ENCODE data around the gene CACNG6. TPM values are rescaled to one million over a fixed set of nuclear protein-coding genes. Genes with fewer than 3 reads are reported as not detected.

CACNG6 gene
- total and polyA plus RNA-seq, 12 donors = not detected

GRCh38 chr19:53978975-53979801, 12.2 kb upstream of the CACNG6 start:
- intact Hi-C loops (cut with DNase I) = loop anchor here in 1 of 10 donors (10.0 kb wide), 1 partner anchor 126 kb away; the partner anchor contains the start of genes NDUFA3 and OSCAR
- Histone ChIP-seq H3K4me3 (peak overlapping the region in 8 of 10 donors; percentile 11 to 53 (median 40)), H3K27me3 (peaks cover 11 to 91% (median 73%) of the 10 kb centered on the region in 7 donors), H3K27ac (no peak overlapping the region), H3K9me3 (no peaks in the 10 kb centered on the region), H3K36me3 (no peaks in the 10 kb centered on the region), H3K4me1 (peaks cover 4 to 39% (median 22%) of the 10 kb centered on the region in 9 donors)
- 4 to 8% methylated on average over 19 of the region's 19 CpGs for WGBS, 2 donors
- DNase-seq = no peak
- TF ChIP-seq, protein P1, sequence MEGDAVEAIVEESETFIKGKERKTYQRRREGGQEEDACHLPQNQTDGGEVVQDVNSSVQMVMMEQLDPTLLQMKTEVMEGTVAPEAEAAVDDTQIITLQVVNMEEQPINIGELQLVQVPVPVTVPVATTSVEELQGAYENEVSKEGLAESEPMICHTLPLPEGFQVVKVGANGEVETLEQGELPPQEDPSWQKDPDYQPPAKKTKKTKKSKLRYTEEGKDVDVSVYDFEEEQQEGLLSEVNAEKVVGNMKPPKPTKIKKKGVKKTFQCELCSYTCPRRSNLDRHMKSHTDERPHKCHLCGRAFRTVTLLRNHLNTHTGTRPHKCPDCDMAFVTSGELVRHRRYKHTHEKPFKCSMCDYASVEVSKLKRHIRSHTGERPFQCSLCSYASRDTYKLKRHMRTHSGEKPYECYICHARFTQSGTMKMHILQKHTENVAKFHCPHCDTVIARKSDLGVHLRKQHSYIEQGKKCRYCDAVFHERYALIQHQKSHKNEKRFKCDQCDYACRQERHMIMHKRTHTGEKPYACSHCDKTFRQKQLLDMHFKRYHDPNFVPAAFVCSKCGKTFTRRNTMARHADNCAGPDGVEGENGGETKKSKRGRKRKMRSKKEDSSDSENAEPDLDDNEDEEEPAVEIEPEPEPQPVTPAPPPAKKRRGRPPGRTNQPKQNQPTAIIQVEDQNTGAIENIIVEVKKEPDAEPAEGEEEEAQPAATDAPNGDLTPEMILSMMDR (IDR thresholded peaks at IDR 0.05) = no peak
- ATAC-seq = no peak

DNA sequence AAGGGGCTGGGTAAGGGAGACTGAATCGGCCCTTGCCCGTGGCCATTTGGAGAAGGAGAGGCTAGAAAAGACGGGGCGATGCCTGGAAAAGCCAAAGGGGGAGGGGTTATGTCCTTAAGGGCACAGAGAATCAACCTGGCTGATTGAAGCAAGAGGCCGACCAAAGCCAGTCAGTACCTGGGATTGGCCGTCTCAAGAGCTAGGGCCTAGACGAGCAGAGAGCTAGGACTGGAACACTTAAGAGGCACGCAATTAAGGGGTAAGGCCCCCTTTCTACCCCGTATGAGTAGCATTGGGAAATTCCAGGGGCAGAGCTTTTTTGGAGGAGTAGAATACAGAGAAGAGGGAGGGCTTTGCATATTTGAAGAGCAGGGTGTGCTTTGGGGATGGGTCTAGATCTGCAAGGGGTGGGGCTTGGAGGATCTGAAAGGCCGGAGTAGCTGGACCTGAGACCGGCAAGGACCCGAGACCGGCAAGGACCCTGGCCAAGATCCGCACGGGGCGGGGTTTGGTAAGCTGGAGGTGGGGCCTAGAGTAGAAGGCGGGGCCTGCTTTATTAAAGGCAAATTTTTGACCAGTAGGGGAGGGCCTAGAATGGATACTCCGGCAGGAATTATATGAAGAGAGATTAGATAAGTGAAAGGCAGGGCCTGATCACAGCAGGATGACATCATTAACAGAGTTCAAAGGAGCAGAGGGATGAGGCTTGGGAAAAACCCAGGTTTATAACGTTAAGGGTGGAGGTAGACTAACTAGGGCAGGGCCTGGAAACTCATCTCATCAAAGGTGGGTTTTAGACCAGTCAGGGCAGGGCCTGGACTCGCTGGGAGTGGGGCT, 10.7 kb upstream of the CACNG6 start:
- TF ChIP-seq, protein P1 (IDR thresholded peaks at IDR 0.05) = no peak
- H3K4me3 ChIP-seq = peak overlapping the region in 8 of 10 donors; percentile 21 to 53 (median 40)
- H3K27ac ChIP-seq = peak overlapping the region in 7 of 10 donors; percentile 27 to 56 (median 37)
- intact Hi-C loops (cut with DNase I) = no loop called here
- DNase-seq = no peak
- H3K27me3 ChIP-seq = peaks cover 11 to 94% (median 76%) of the 10 kb centered on the region in 7 donors
- peak in 2 of 8 donors; percentile 3 to 20 for ATAC-seq
- no peaks in the 10 kb centered on the region for H3K9me3 ChIP-seq
- 17 to 28% methylated on average over 20 of the region's 20 CpGs for WGBS, 2 donors
- H3K4me1 ChIP-seq = peaks cover 4 to 39% (median 22%) of the 10 kb centered on the region in 9 donors
- no peaks in the 10 kb centered on the region for H3K36me3 ChIP-seq

- H3K27me3 ChIP-seq = peaks cover 11 to 88% (median 69%) of the 10 kb centered on the region in 7 donors
- H3K9me3 ChIP-seq = no peaks in the 10 kb centered on the region
- DNase-seq (no peak), ATAC-seq (no peak)
- H3K4me1 ChIP-seq = peaks cover 4 to 39% (median 22%) of the 10 kb centered on the region in 9 donors
- no peaks in the 10 kb centered on the region for H3K36me3 ChIP-seq
- WGBS, 2 donors = 64 to 72% methylated on average over 13 of the region's 13 CpGs
- H3K4me3 ChIP-seq = peak overlapping the region in 4 of 10 donors; percentile 41 to 53 (median 46)
- TF ChIP-seq, protein P1 (IDR thresholded peaks at IDR 0.05) = no peak
- peak overlapping the region in 5 of 10 donors; percentile 38 to 71 (median 62) for H3K27ac ChIP-seq
- intact Hi-C loops (cut with DNase I) = no loop called here
Observed at GRCh38 chr19:53981376-53981951, 10.0 kb upstream of the CACNG6 start.

Measured in heart right ventricle (tissue), 16 donors.